ENCODE results near the gene GNG11. TPM values are rescaled to one million over a fixed set of nuclear protein-coding genes. Genes with fewer than 3 reads are reported as not detected.
"Not testable (repeated sequence)": the region's sequence is repeated elsewhere in the genome, so short reads cannot be mapped to it uniquely, and the experiment has no call there.

Gene GNG11
- total and polyA plus RNA-seq, 2 donors (not counting 3 experiments of a cell fraction or from before 2014, with no cell fraction given), result 92.3 to 208 TPM

GRCh38 chr7:93914581-93915066, 6.9 kb upstream of the GNG11 start:
- Histone ChIP-seq H3K27ac (ENCODE audit: insufficient read depth, low read depth, low read length) (peak overlapping the region; percentile 65), H3K27me3 (ENCODE audit: control insufficient read depth in 2 of 2, insufficient read depth in 2 of 2, low read length in 2 of 2) (no peaks in the 10 kb centered on the region), H3K4me3 (replicated peaks in 1 of 3; ENCODE audit: insufficient read depth in 1 of 3, low read depth in 1 of 3, low read length in 3 of 3) (peak overlapping the region in 1 of 3 experiments; percentile 53), H4K20me1 (replicated peaks; ENCODE audit: control insufficient read depth, extremely low read depth, insufficient read depth, low read length) (no peaks in the 10 kb centered on the region), H3K79me2 (ENCODE audit: control insufficient read depth, insufficient read depth, low read length) (no peaks in the 10 kb centered on the region), H3K36me3 (ENCODE audit: control insufficient read depth in 2 of 2, extremely low read depth in 1 of 2, insufficient read depth in 2 of 2, low read length in 2 of 2) (no peaks in the 10 kb centered on the region), H3K9ac (replicated peaks; ENCODE audit: extremely low read depth, insufficient read depth, low read length) (no peak overlapping the region), H3K9me1 (replicated peaks; ENCODE audit: control insufficient read depth, extremely low read depth, insufficient read depth, low read length) (no peaks in the 10 kb centered on the region), H3K4me2 (ENCODE audit: insufficient read depth, low read length) (peak overlapping the region; percentile 89), H2AFZ (ENCODE audit: low read depth, low read length) (no peak overlapping the region), H3K9me3 (replicated peaks; ENCODE audit: control insufficient read depth, insufficient read depth, low read length) (no peaks in the 10 kb centered on the region), H3K4me1 (ENCODE audit: control insufficient read depth, extremely low read depth, insufficient read depth, low read length) (peaks cover 61% of the 10 kb centered on the region)
- FAIRE-seq, result peak; percentile 47
- no peak for TF ChIP-seq MAX (IDR thresholded peaks at IDR 0.05; ENCODE audit: insufficient read depth, insufficient read length)
- peak; percentile 73 for TF ChIP-seq JUN (IDR thresholded peaks at IDR 0.05; ENCODE audit: borderline replicate concordance, insufficient read depth, insufficient read length, low read depth)
- TF ChIP-seq FOS (IDR thresholded peaks at IDR 0.05; ENCODE audit: borderline replicate concordance, insufficient read depth, low read length), result peak; percentile 63
- peak; percentile 24 for TF ChIP-seq POLR2AphosphoS5 (IDR thresholded peaks at IDR 0.05; ENCODE audit: insufficient read depth, low read depth, low read length)
- peak; percentile 75 for TF ChIP-seq GATA2 (IDR thresholded peaks at IDR 0.05; ENCODE audit: insufficient read depth, insufficient read length, low read depth, low read length)
- TF ChIP-seq CTCF (IDR thresholded peaks at IDR 0.05; ENCODE audit: extremely low read depth in 1 of 2, insufficient read depth in 1 of 2, low read depth in 1 of 2, low read length in 2 of 2), result no peak
- no TSS peak for BruUV-seq (replicated peaks)
- ChIA-PET POLR2A (no interaction called here), CTCF (interaction anchor here (0.8 to 1.4 kb wide), 5 partner anchors 12 to 308 kb away, joined by 3 to 12 read pairs (median 4); no protein-coding TSS in a partner anchor)
- dilution Hi-C loops (cut with MboI; ENCODE audit: extremely low pct_ligation_motif_present, low sequenced_read_pairs) (no loop called here), intact Hi-C loops (cut with micrococcal nuclease) (loop anchor here (1.0 to 5.0 kb wide), 2 partner anchors 8 to 33 kb away; no protein-coding TSS in a partner anchor)
- DNase-seq (ENCODE audit: low read depth, low spot score), result peak; percentile 81

- H3K79me2 ChIP-seq (ENCODE audit: control insufficient read depth, insufficient read depth, low read length); DNase-seq (ENCODE audit: low read depth, low spot score); H3K36me3 ChIP-seq (ENCODE audit: control insufficient read depth in 2 of 2, extremely low read depth in 1 of 2, insufficient read depth in 2 of 2, low read length in 2 of 2); POLR2A ChIA-PET; dilution Hi-C loops (cut with MboI; ENCODE audit: extremely low pct_ligation_motif_present, low sequenced_read_pairs); H4K20me1 ChIP-seq (replicated peaks; ENCODE audit: control insufficient read depth, extremely low read depth, insufficient read depth, low read length); BruUV-seq (replicated peaks); H2AFZ ChIP-seq (ENCODE audit: low read depth, low read length); H3K9ac ChIP-seq (replicated peaks; ENCODE audit: extremely low read depth, insufficient read depth, low read length); H3K9me3 ChIP-seq (replicated peaks; ENCODE audit: control insufficient read depth, insufficient read depth, low read length); H3K9me1 ChIP-seq (replicated peaks; ENCODE audit: control insufficient read depth, extremely low read depth, insufficient read depth, low read length); FAIRE-seq; intact Hi-C loops (cut with micrococcal nuclease); H3K27me3 ChIP-seq (ENCODE audit: control insufficient read depth in 2 of 2, insufficient read depth in 2 of 2, low read length in 2 of 2); H3K4me3 ChIP-seq (replicated peaks in 1 of 3; ENCODE audit: insufficient read depth in 1 of 3, low read depth in 1 of 3, low read length in 3 of 3): not testable (repeated sequence)
- Histone ChIP-seq H3K27ac (ENCODE audit: insufficient read depth, low read depth, low read length) (peak overlapping the region; percentile 65), H3K4me2 (ENCODE audit: insufficient read depth, low read length) (peak overlapping the region; percentile 89), H3K4me1 (ENCODE audit: control insufficient read depth, extremely low read depth, insufficient read depth, low read length) (peaks cover 57% of the 10 kb centered on the region)
- CTCF ChIA-PET, result interaction anchor here (0.8 to 1.4 kb wide), 5 partner anchors 12 to 307 kb away, joined by 3 to 12 read pairs (median 4); no protein-coding TSS in a partner anchor
Observed at GRCh38 chr7:93915206-93915842, 6.2 kb upstream of the GNG11 start.
